Adrenal gland (tissue), 5 donors: ENCODE results near the gene RBBP5.

Experiments used
- CTCF ChIP-seq, 6 experiments: fragments of 450-650 bp in 4 of 6; fragments of 200-600 bp in 2 of 6; sonication (generic) in 1 of 6; IDR thresholded peaks; 1 replicate in 5 of 6; 2 replicates in 1 of 6; pipeline versions ENCODE4 v1.5.1 to v1.8.0; 2016 to 2021; ENCODE audit warnings: antibody characterized with exemption in 6 of 6, mild to moderate bottlenecking in 2 of 6, moderate library complexity in 1 of 6
- POLR2A ChIP-seq, 2 donors: fragments of 450-650 bp; IDR thresholded peaks; one replicate each; pipeline ENCODE4 v1.6.1; 2017; ENCODE audit warnings: antibody characterized with exemption in 2 of 2, mild to moderate bottlenecking in 2 of 2, moderate library complexity in 1 of 2
- donor health status: DM: no; HTN: no; CAD: no.

- TF ChIP-seq CTCF (IDR thresholded peaks at IDR 0.05) = no peak
- TF ChIP-seq POLR2A (IDR thresholded peaks at IDR 0.05) = no peak
Observed at GRCh38 chr1:205060746-205061145, 61.0 kb downstream of the RBBP5 start.
